Left lung (tissue), 10 donors: Measurements from ENCODE around the gene PSG3. TPM values are rescaled to one million over a fixed set of nuclear protein-coding genes. Genes with fewer than 3 reads are reported as not detected.
"Not testable (repeated sequence)": the region's sequence is repeated elsewhere in the genome, so short reads cannot be mapped to it uniquely, and the experiment has no call there.

Source experiments
- ATAC-seq: fragments of 200-7000 bp; cut with Tn5 transposase; one replicate; pipeline ENCODE4 v1.9.1; 2020; ENCODE audit warnings: moderate library complexity
- DNase-seq, 4 donors: peaks; one replicate each; pipeline ENCODE4 v3.0.0-alpha.2; 2013 to 2020
- H3K27ac ChIP-seq, 2 donors: fragments of 200-600 bp; sonication (generic) in 1 of 2; one replicate each; pipeline versions ENCODE4 v1.5.0 to v1.8.0; 2020 to 2021
- H3K27me3 ChIP-seq, 2 donors: fragments of 200-600 bp; sonication (generic) in 1 of 2; one replicate each; pipeline versions ENCODE4 v1.5.0 to v1.8.0; 2020 to 2021
- H3K36me3 ChIP-seq, 2 donors: fragments of 200-600 bp; sonication (generic) in 1 of 2; one replicate each; pipeline versions ENCODE4 v1.5.0 to v1.8.0; 2020 to 2021
- H3K4me1 ChIP-seq, 2 donors: fragments of 200-600 bp; one replicate each; pipeline ENCODE4 v1.8.0; 2021
- H3K4me3 ChIP-seq, 2 donors: fragments of 200-600 bp; sonication (generic) in 1 of 2; one replicate each; pipeline versions ENCODE4 v1.5.0 to v1.8.0; 2020 to 2021; ENCODE audit warnings: mild to moderate bottlenecking in 1 of 2
- H3K9me3 ChIP-seq, 2 donors: fragments of 200-600 bp; sonication (generic) in 1 of 2; one replicate each; pipeline versions ENCODE4 v1.5.0 to v1.8.0; 2020 to 2021
- intact Hi-C, 2 donors: fragments of 100-400 bp; cut with DNase I; formaldehyde crosslinking; loops; one replicate each; pipeline versions ENCODE4 v1.11.2 to v1.14.2; 2022
- polyA plus RNA-seq, 6 donors: library from polyadenylated mRNA; unstranded; fragments of 120-200 nt; gene quantifications; one replicate each; pipeline ENCODE4 v1.2.1, GENCODE V29; 2013; ENCODE audit not compliant: insufficient read length in 6 of 6
- total RNA-seq, 2 donors: library from RNA; stranded (reverse); fragmentation: NEBNext Ultra II Directional; extraction: Animal tissue kit (Norgen Biotek cat#: 25700); gene quantifications; one replicate each; pipeline ENCODE4 v1.2.1, GENCODE V29; 2021
- TF ChIP-seq, protein P1 (sequence below), 2 donors: fragments of 200-600 bp; sonication (generic) in 1 of 2; IDR thresholded peaks; one replicate each; pipeline versions ENCODE4 v1.5.0 to v1.8.0; 2021; ENCODE audit warnings: antibody characterized with exemption in 2 of 2
- donor health status: DM: no; HTN: yes; CAD: no.
- donor health status: DM: no; HTN: no; CAD: no.

Gene PSG3
- total and polyA plus RNA-seq, 8 donors: 0.10 to 0.73 (median 0.14) TPM; not detected in 5

DNA sequence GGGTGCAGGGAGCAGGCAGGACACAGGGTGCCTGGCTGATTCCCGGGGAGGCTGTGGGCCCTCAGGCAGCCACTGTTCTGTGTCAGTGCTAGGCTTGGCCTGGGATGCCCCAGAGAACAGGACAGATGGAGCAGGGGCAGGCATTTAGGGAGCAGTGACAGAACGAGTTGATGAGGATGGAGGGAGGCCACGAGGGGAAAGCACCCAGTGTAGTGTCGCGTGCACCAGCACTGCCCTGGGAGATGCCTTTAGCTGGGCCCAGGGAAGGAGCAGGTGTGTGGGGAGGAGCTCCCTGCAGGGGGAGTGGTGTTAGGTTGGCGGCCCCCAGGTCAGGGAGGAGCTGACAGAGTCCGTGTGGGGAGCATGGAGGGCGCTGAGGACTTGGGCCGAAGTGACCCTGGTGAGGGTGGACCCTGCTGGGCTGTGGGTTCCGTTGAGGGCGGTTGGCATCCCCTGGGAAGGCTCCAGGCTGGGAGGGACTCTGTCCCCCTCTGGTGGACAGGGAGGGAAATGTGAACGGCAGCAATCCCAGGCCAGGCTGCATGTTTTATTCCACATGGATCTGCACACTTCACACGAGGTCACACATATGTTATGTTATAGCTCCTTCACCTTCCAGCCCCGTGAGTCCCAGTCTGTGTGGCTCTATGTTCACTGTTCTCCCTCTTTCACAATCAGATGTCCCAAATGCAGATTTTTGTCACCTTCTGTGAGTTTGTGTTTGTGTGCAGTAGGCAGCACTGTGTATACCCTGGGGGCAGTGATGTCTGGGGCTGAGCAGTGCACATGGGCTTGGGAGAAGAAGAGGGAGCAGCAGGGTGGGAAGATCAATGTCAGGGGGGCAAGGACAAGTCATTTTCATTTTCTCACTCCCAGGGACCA is 1.7 kb upstream of the PSG3 start:
- TF ChIP-seq, protein P1, sequence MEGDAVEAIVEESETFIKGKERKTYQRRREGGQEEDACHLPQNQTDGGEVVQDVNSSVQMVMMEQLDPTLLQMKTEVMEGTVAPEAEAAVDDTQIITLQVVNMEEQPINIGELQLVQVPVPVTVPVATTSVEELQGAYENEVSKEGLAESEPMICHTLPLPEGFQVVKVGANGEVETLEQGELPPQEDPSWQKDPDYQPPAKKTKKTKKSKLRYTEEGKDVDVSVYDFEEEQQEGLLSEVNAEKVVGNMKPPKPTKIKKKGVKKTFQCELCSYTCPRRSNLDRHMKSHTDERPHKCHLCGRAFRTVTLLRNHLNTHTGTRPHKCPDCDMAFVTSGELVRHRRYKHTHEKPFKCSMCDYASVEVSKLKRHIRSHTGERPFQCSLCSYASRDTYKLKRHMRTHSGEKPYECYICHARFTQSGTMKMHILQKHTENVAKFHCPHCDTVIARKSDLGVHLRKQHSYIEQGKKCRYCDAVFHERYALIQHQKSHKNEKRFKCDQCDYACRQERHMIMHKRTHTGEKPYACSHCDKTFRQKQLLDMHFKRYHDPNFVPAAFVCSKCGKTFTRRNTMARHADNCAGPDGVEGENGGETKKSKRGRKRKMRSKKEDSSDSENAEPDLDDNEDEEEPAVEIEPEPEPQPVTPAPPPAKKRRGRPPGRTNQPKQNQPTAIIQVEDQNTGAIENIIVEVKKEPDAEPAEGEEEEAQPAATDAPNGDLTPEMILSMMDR (IDR thresholded peaks at IDR 0.05): peak; percentile 17 to 31
- H3K9me3 ChIP-seq, ATAC-seq, H3K27ac ChIP-seq, H3K4me1 ChIP-seq, H3K36me3 ChIP-seq, H3K4me3 ChIP-seq, intact Hi-C loops, H3K27me3 ChIP-seq: not testable (repeated sequence)
- DNase-seq: peak in 1 of 4 donors; percentile 0

DNA sequence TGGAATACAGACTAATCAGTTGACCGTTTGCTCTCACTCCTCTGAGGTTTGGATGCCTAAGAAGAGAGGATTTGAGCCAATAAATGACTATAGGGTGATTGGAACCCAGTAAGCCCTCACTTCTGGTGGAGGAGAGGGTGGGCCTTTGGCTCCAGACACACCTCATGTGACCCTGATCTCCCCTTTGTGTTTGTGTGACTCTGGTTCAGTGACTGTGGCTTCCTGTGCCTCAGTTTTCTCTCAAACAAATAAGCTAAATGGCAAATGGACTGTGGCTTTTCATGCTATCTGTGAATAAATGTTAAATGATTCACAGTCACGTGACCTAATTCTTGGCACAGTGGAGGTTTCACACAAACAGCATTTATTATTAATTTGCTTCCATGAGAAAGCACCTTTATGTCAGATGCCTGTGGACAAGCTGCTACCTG is 2.7 kb downstream of the PSG3 start:
- intact Hi-C loops, H3K9me3 ChIP-seq, H3K27me3 ChIP-seq, DNase-seq, H3K36me3 ChIP-seq, ATAC-seq, H3K4me3 ChIP-seq, H3K4me1 ChIP-seq, H3K27ac ChIP-seq: not testable (repeated sequence)

DNA sequence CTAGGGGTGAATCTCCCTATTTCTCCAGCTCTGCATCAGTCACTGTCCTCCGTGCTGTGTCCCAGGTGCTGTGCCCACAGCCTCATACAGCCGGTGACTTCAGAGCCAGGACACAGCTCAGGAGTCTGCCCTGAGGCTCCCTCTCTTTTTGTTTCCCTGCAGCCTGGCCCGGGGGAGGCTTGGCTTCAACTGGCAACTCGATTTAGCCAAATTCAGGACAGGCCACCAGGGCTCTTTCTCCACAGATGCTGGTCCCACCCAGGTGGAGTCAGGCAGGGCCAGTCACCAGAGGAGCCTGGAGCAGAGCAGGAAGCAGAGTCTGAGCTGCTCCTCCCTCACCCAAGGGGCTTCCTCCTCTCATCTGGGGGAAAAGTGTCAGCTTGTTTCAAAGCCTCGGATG is 11.9 kb downstream of the PSG3 start:
- H3K4me1 ChIP-seq, H3K36me3 ChIP-seq, intact Hi-C loops, H3K4me3 ChIP-seq, H3K27ac ChIP-seq, H3K27me3 ChIP-seq, H3K9me3 ChIP-seq, ATAC-seq, DNase-seq: not testable (repeated sequence)

DNA sequence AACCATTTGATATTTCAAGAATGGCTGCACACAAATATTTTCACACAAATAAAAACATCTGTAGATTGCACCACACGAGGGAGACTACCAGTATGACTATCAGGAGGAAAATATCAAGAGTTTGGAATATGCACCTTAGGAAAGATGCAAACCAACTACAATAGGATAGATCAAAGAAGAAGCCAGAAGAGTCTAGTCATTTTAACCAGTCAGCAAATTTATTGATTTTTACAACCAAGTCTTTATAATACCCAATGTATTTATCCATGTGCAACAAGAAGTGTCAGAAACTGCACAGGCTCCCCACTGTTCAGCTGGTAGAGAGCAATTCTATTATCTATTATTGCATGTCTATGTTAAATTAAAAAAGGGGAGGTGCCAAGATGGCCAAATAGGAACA is 26.3 kb downstream of the PSG3 start:
- not testable (repeated sequence) for H3K4me1 ChIP-seq
- H3K9me3 ChIP-seq: peaks cover 0 to 15% of the 10 kb centered on the region in 2 donors

DNA sequence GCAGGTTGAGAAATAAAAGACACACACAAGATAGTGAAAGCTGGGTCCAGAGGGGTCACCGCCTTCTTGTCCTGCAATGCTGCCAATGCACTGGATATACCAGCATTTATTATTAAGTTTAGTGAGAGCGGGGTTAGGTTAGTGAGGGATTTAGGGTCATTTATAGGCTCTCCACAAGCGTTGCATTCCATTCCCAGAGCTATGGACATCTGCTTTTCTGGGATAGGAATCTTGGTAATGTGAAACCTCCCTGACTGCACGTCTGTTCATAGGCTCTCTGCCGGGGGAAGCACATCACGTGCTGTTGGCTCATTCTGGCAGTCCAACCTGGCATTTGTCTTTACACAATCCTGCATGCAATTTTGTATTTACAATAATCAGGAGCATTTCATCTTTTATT is 27.5 kb downstream of the PSG3 start:
- DNase-seq, H3K36me3 ChIP-seq, intact Hi-C loops, H3K4me1 ChIP-seq, ATAC-seq, H3K9me3 ChIP-seq, H3K27me3 ChIP-seq, H3K27ac ChIP-seq, H3K4me3 ChIP-seq: not testable (repeated sequence)

More for the DNA sequence above, 26.3 kb downstream of the PSG3 start:
- H3K4me3 ChIP-seq, H3K27ac ChIP-seq, DNase-seq, ATAC-seq, H3K36me3 ChIP-seq, H3K27me3 ChIP-seq, intact Hi-C loops: not testable (repeated sequence)

DNA sequence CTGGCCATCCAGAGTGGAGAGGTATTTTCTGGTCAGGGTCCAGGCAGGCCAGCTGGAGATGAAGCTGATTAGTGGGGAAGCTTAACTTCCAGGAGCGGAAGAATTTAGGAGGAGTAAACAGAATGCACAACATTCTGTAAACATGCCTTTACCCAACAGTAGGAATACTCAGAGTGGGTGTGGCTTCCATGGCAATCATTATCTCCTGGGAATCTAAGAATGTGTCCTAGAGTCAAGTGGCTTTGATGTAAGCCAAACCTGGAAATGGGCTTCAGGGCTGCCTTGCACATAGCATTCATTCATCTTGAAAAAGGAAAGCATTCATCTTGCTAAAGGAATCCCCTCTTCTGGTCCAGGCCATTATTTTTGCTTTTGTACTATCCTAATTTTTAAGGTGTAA is 29.3 kb downstream of the PSG3 start:
- H3K27ac ChIP-seq, H3K36me3 ChIP-seq, H3K9me3 ChIP-seq, H3K4me1 ChIP-seq, ATAC-seq, DNase-seq, H3K4me3 ChIP-seq, intact Hi-C loops, H3K27me3 ChIP-seq: not testable (repeated sequence)

DNA sequence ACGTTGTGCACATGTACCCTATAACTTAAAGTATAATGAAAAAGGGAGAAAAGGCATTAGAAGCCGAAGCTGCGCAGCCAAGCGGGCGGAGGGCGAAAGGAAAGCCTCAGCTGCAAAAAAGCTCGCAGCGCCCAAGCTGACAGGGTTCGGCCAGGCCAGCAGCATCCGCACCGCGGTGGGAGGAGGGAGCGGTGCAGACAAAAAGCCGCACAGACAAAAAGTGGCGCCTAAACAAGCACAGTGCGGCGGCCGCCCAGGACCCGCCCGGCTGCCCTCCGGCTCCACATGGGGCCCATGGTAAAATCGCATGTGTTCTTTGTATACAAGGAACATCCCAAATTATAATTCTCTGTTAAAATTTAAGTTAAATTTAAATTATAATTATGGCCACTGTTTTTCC is 42.4 kb downstream of the PSG3 start:
- DNase-seq (peak in 1 of 4 donors; percentile 76), ATAC-seq (no peak)
- H3K4me1 ChIP-seq: no peaks in the 10 kb centered on the region
- intact Hi-C loops: no loop called here
- TF ChIP-seq, protein P1 (IDR thresholded peaks at IDR 0.05): no peak
- peaks cover 0 to 1% of the 10 kb centered on the region in 2 donors for H3K9me3 ChIP-seq
- H3K27ac ChIP-seq: no peak overlapping the region
- peaks cover 5 to 36% of the 10 kb centered on the region in 2 donors for H3K27me3 ChIP-seq
- no peak overlapping the region for H3K4me3 ChIP-seq
- no peaks in the 10 kb centered on the region for H3K36me3 ChIP-seq
